NB4 (cell line): ENCODE measurements around the gene CADM1.

Source experiments
- DNase-seq: peaks from one replicate; pipeline ENCODE4 v3.0.0; 2010; ENCODE audit warnings: low read depth
- H3K4me3 ChIP-seq: one replicate; pipeline ENCODE4 v1.5.1; 2011; ENCODE audit warnings: mild to moderate bottlenecking, low read depth, low read length, moderate library complexity
- CTCF ChIP-seq: IDR thresholded peaks from one replicate; pipeline ENCODE4 v1.5.1; 2012; ENCODE audit warnings: low read depth, low read length
- MYC ChIP-seq: IDR thresholded peaks from 2 replicates; pipeline ENCODE4 v1.6.1; 2011; ENCODE audit warnings: low read depth, low read length
- POLR2A ChIP-seq: IDR thresholded peaks from 2 replicates; pipeline ENCODE4 v1.6.1; 2011; ENCODE audit warnings: mild to moderate bottlenecking; ENCODE audit not compliant: insufficient read length; ENCODE audit errors: extremely low read depth
- TF ChIP-seq, protein P1 (sequence below): IDR thresholded peaks from 2 replicates; pipeline ENCODE4 v1.6.1; 2011; ENCODE audit warnings: low read depth, low read length

The CADM1 gene

DNA sequence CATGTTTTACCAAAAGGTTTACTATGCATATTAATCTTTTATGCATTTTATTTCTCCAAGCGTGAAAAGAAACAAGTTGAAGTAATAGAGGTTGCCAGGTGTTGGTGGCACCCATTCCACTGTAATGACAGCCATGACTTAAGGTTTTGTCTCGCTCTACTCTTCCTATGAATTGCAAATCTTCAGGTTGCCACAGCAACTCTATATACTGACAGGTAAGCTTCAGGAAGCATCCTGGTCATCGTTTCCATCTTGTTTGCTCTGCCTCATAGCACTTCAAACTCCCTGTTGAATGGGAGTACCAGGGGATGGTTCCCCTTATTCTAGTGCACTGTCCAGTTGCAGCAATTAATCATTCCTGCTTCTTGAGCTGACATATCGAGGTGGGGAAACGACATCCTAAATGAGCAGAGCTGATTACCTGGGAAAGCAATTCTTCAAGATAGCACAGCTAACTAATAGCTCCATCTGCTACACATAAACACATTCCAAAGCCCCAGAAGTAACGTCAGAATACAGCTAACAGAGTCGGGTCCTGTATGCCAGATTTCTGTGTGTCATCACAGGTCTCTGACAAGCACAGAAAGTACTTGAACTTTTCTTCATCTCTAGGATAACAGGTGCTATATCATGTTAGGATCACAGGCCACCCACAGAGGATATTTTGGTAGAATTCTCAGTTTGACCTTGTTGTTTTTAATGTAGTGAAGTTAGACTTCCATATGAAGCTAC, 80.3 kb downstream of the CADM1 start:
- DNase-seq, result no peak
- H3K4me3 ChIP-seq, result no peak overlapping the region
- TF ChIP-seq POLR2A (no peak), MYC (no peak), CTCF (no peak)
- TF ChIP-seq, protein P1, sequence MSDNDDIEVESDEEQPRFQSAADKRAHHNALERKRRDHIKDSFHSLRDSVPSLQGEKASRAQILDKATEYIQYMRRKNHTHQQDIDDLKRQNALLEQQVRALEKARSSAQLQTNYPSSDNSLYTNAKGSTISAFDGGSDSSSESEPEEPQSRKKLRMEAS, result no peak

GRCh38 chr11:115421992-115422689, 82.1 kb downstream of the CADM1 start:
- DNase-seq, result no peak
- TF ChIP-seq, protein P1, result no peak
- TF ChIP-seq MYC (no peak), POLR2A (no peak), CTCF (no peak)
- H3K4me3 ChIP-seq, result no peak overlapping the region

DNA sequence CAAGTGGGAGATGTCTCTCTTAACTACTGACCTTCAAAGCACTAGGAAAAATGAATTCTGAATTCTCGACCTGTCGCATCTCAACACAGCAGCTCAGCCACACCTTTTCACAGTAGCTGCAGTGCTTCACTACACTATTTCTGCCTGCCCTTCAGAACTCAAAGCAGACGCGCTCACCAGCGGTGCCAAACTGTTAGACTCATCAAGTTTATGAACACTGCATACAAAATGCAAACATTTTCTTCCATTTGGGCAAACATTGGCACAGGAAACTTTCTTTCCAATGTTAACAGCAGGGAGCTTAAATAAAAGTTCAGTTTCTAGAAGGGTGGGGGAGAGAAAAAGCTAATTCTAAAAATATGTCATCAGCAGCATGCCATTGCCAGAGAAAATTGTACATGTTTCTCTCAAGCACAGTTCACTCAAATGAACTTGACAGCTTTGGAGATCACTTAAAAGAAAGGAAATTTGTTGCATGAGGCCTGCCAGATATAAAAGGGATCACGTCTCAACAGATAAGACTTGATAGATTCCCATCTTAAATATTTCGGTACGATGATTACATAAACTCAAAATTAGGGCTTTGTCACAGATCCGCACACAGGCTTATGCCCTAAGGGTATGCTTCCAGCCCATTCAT, 82.7 kb downstream of the CADM1 start:
- TF ChIP-seq POLR2A, result no peak
- no peak for TF ChIP-seq MYC
- TF ChIP-seq, protein P1, result no peak
- TF ChIP-seq CTCF, result no peak
- no peak overlapping the region for H3K4me3 ChIP-seq
- no peak for DNase-seq

- DNase-seq, result no peak
- H3K4me3 ChIP-seq, result no peak overlapping the region
- TF ChIP-seq, protein P1, result no peak
- TF ChIP-seq CTCF (no peak), MYC (no peak), POLR2A (no peak)
Measured at GRCh38 chr11:115420505-115420904, 83.7 kb downstream of the CADM1 start.

GRCh38 chr11:115418626-115419025, 85.6 kb downstream of the CADM1 start:
- H3K4me3 ChIP-seq, result no peak overlapping the region
- no peak for DNase-seq
- no peak for TF ChIP-seq MYC
- TF ChIP-seq CTCF, result no peak
- TF ChIP-seq POLR2A, result no peak
- TF ChIP-seq, protein P1, result no peak
